Type B pancreatic cell (in vitro differentiated cells): Measurements from ENCODE around the gene COLGALT1. TPM values are rescaled to one million over a fixed set of nuclear protein-coding genes. Genes with fewer than 3 reads are reported as not detected.

ENCODE experiments used
- DNase-seq: peaks from one replicate; pipeline ENCODE4 v3.0.0; 2021; ENCODE audit warnings: mixed read lengths; ENCODE audit not compliant: unreplicated experiment; ENCODE audit errors: extremely low spot score
- H3K27ac Mint-ChIP-seq: 2 replicates; pipeline ENCODE4 v1.8.0; 2021; ENCODE audit warnings: mild to moderate bottlenecking, mixed read lengths
- H3K27me3 Mint-ChIP-seq: 2 replicates; pipeline ENCODE4 v1.8.0; 2021; ENCODE audit warnings: mixed read lengths
- H3K36me3 Mint-ChIP-seq: 2 replicates; pipeline ENCODE4 v1.8.0; 2021; ENCODE audit warnings: mixed read lengths
- H3K4me1 Mint-ChIP-seq: one replicate; pipeline ENCODE4 v1.8.0; 2021; ENCODE audit warnings: mixed read lengths; ENCODE audit not compliant: unreplicated experiment
- H3K4me3 Mint-ChIP-seq: 2 replicates; pipeline ENCODE4 v1.8.0; 2021; ENCODE audit warnings: mild to moderate bottlenecking, mixed read lengths
- H3K9me3 Mint-ChIP-seq: 2 replicates; pipeline ENCODE4 v1.8.0; 2021; ENCODE audit warnings: mixed read lengths
- CTCF ChIP-seq: fragments of 200-600 bp; sonication (generic); conservative IDR thresholded peaks from 2 replicates; pipeline ENCODE4 v1.5.0; 2021; ENCODE audit warnings: antibody characterized with exemption, mild to moderate bottlenecking
- total RNA-seq: library from RNA; stranded (reverse); gene quantifications from 2 replicates; pipeline ENCODE4 v1.2.1, GENCODE V29; 2021; ENCODE audit warnings: low replicate concordance

The COLGALT1 gene
- total RNA-seq, 1 donor from 2014 or later = 73.7 TPM

DNA sequence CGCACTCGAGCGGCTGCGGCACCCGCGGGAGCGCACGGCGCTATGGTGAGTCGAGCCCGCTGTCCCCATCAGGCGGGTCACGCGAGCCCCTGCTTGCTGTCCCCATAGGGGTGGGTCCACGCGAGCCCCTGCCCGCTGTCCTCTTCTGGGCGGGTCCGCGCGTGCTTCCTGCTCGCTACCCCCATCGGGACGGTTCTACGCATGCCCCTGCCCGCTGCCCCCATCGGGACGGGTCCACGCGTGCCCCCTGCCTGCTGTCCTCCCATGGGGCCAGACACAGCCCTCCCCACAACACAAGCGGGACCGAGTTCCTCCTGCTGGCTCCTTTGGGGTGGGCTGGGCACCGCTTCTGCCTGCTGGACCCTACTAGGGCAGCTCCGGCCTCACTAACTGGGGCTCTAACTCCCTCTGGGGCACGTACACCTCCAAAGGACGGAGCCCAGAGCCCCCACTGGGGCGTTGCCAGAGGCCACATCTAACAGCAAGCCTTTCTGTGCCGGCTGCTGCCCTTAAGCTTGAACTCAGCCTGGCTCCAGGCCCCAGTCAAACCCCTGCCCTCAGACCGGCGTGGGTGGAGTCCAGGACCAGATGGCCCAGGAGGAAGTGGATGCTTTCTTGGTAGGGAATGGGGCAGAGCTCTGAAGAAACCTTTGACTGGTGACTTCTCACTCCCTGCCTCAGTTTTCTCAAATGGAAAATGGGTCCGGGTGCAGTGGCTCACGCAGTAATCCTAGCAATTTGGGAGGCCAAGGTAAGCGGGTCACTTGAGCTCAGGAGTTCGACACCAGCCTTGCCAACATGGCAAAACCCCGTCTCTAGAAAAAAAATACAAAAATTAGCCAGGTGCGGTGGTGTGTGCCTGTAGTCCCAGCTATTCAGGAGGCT lies 722 bp downstream of the COLGALT1 start:
- Mint-ChIP-seq H3K9me3 (no peaks in the 10 kb centered on the region), H3K4me1 (peaks cover 8% of the 10 kb centered on the region), H3K36me3 (peaks cover 6% of the 10 kb centered on the region), H3K27ac (peak overlapping the region; percentile 34), H3K4me3 (peak overlapping the region; percentile 86), H3K27me3 (no peaks in the 10 kb centered on the region)
- DNase-seq = no peak
- TF ChIP-seq CTCF = peak; percentile 12

DNA sequence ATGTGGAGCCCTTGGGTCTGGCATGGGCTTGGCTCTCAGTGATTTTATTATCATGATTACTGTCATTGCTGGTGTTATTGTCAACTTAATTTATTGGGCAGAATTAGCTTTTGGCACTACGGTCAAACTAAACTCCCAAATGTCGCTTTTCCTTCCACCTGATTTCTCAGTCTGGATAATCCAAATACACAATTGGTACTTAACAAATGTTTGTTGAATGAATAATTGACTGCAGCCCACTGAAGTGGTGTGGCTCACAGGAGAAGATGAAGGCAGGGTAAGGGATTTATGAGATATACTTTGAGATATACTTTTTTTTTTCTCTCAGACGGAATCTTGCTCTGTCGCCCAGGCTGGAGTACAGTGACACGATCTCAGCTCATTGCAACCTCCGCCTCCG lies 1.5 kb downstream of the COLGALT1 start:
- peak overlapping the region; percentile 86 for H3K4me3 Mint-ChIP-seq

GRCh38 chr19:17557466-17557865 lies 2.0 kb downstream of the COLGALT1 start:
- DNase-seq = no peak
- Mint-ChIP-seq H3K4me1 (peaks cover 8% of the 10 kb centered on the region), H3K36me3 (peaks cover 6% of the 10 kb centered on the region), H3K27me3 (no peaks in the 10 kb centered on the region), H3K9me3 (no peaks in the 10 kb centered on the region), H3K4me3 (peak overlapping the region; percentile 47), H3K27ac (no peak overlapping the region)
- no peak for TF ChIP-seq CTCF

More for the DNA sequence above, 1.5 kb downstream of the COLGALT1 start:
- Mint-ChIP-seq H3K36me3 (peaks cover 6% of the 10 kb centered on the region), H3K27me3 (no peaks in the 10 kb centered on the region), H3K9me3 (no peaks in the 10 kb centered on the region), H3K4me1 (peaks cover 8% of the 10 kb centered on the region), H3K27ac (no peak overlapping the region)
- no peak for DNase-seq
- TF ChIP-seq CTCF = no peak

DNA sequence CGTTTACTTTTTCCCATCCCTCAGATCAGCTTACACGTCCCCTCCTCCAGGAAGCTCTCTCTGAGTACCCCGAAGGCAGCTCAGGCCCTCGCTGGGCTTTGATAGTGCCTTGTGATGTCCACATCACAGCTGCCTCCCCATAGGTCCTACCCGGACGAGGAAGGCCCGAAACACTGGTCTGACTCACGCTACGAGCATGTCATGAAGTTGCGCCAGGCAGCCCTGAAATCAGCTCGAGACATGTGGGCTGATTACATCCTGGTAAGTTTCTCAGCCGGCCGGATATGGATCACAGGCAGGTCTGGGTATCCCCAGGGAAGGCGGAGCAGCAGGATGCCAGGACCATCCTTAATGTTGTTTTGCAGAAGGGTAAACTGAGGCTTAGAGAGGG lies 4.8 kb downstream of the COLGALT1 start:
- DNase-seq = no peak
- Mint-ChIP-seq H3K9me3 (no peaks in the 10 kb centered on the region), H3K4me1 (no peaks in the 10 kb centered on the region), H3K4me3 (no peak overlapping the region), H3K36me3 (peaks cover 6% of the 10 kb centered on the region), H3K27me3 (no peaks in the 10 kb centered on the region), H3K27ac (no peak overlapping the region)
- TF ChIP-seq CTCF = no peak

DNA sequence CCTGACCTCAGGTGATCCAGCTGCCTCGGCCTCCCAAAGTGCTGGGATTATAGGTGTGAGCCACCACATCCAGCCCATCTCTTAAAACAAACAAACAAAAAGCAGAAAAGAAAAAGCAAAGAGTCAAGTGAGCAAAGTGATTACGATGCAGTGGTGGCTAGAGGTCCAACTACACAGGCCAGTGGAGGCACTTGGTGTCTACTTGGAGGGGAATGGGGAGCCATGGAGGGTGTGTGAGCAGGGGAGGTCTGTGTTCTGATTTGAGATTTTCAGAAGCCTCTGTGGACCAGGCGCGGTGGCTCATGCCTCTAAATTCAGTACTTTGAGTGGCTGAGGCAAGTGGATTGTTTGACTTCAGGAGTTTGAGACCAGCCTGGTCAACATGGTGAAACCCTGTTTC lies 6.6 kb downstream of the COLGALT1 start:
- no peak for TF ChIP-seq CTCF
- Mint-ChIP-seq H3K27me3 (no peaks in the 10 kb centered on the region), H3K4me3 (no peak overlapping the region), H3K9me3 (no peaks in the 10 kb centered on the region), H3K4me1 (no peaks in the 10 kb centered on the region), H3K27ac (no peak overlapping the region), H3K36me3 (peaks cover 6% of the 10 kb centered on the region)
- no peak for DNase-seq
